Mucosa of stomach (tissue), 1 donor: ENCODE measurements around the gene FRY.
"Not testable (repeated sequence)": the region's sequence is repeated elsewhere in the genome, so short reads cannot be mapped to it uniquely, and the experiment has no call there.

Source experiments
- H3K27me3 ChIP-seq: one replicate; pipeline ENCODE4 v1.7.0; 2013; ENCODE audit warnings: mild to moderate bottlenecking, low read length; ENCODE audit not compliant: control insufficient read depth, insufficient read depth
- H3K36me3 ChIP-seq: one replicate; pipeline ENCODE4 v1.7.0; 2013; ENCODE audit warnings: low read length; ENCODE audit not compliant: control insufficient read depth, insufficient read depth
- H3K4me1 ChIP-seq: one replicate; pipeline ENCODE4 v1.7.0; 2013; ENCODE audit warnings: mild to moderate bottlenecking, low read length; ENCODE audit not compliant: control insufficient read depth, insufficient read depth
- H3K4me3 ChIP-seq: one replicate; pipeline ENCODE4 v1.7.0; 2013; ENCODE audit warnings: low read length
- H3K9ac ChIP-seq: one replicate; pipeline ENCODE4 v1.7.0; 2013; ENCODE audit warnings: mild to moderate bottlenecking, low read length, moderate library complexity
- H3K9me3 ChIP-seq: one replicate; pipeline ENCODE4 v1.7.0; 2013; ENCODE audit warnings: mild to moderate bottlenecking, low read length, moderate library complexity; ENCODE audit not compliant: control insufficient read depth
- donor health status: Pancreatic carcinoma.

FRY gene

GRCh38 chr13:32031025-32031814, at the start of gene FRY:
TSS of gene FRY (plus strand) at chr13:32031774. CDS start at chr13:32031796, 22 bp downstream.
- peaks cover 28% of the 10 kb centered on the region for H3K4me1 ChIP-seq

DNA sequence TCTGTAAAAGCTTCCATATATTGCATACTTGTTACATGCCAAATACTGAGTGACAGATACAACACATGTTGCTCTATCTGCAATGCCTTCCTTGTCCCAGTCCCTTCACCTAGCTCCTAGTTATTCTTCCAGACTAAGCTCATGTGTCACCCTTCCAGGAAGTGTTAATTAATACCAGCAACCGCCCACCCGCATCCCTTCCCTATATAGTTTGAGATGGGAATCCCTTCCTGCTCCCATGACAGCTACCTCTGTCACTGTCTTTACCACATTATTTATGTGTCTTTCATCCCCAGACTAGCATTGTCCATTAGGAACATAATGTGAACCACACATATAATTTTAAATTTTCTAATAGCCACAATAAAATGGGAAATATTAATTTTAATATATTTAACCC, 49.5 kb upstream of the FRY start:
- H3K36me3 ChIP-seq, result no peaks in the 10 kb centered on the region
- no peak overlapping the region for H3K9ac ChIP-seq
- peaks cover 11% of the 10 kb centered on the region for H3K4me1 ChIP-seq
- no peak overlapping the region for H3K4me3 ChIP-seq
- H3K9me3 ChIP-seq, result no peaks in the 10 kb centered on the region
- H3K27me3 ChIP-seq, result no peaks in the 10 kb centered on the region

More at GRCh38 chr13:32031025-32031814, at the start of gene FRY:
- Histone ChIP-seq H3K9ac (peak within 1 kb of the TSS; percentile 56), H3K9me3 (no peaks in the 10 kb centered on the region), H3K36me3 (no peaks in the 10 kb centered on the region), H3K4me3 (peak within 1 kb of the TSS; percentile 35), H3K27me3 (no peaks in the 10 kb centered on the region)

GRCh38 chr13:31982540-31982939, 49.0 kb upstream of the FRY start:
- peaks cover 16% of the 10 kb centered on the region for H3K4me1 ChIP-seq
- no peak overlapping the region for H3K9ac ChIP-seq
- H3K27me3 ChIP-seq, result no peaks in the 10 kb centered on the region
- H3K4me3 ChIP-seq, result no peak overlapping the region
- H3K9me3 ChIP-seq, result no peaks in the 10 kb centered on the region
- H3K36me3 ChIP-seq, result no peaks in the 10 kb centered on the region

DNA sequence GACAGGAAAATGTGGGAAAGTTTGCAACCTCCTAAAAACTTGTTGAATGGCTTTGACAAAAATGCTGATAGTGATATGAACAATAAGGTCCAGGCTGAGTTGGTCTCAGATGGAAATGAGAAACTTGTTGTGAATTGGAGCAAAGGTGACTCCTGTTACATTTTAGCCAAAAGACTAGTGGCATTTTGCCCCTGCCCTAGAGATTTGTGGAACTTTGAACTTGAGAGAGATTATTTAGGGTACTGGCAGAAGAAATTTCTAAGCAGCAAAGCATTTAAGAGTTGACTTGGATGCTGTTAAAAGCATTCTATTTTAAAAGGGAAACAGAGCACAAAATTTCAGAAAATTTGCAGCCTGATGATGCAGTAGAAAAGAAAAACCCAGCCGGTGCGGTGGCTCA, 47.9 kb upstream of the FRY start:
- H3K36me3 ChIP-seq, H3K9me3 ChIP-seq, H3K4me3 ChIP-seq, H3K27me3 ChIP-seq, H3K9ac ChIP-seq: not testable (repeated sequence)
- peaks cover 16% of the 10 kb centered on the region for H3K4me1 ChIP-seq

DNA sequence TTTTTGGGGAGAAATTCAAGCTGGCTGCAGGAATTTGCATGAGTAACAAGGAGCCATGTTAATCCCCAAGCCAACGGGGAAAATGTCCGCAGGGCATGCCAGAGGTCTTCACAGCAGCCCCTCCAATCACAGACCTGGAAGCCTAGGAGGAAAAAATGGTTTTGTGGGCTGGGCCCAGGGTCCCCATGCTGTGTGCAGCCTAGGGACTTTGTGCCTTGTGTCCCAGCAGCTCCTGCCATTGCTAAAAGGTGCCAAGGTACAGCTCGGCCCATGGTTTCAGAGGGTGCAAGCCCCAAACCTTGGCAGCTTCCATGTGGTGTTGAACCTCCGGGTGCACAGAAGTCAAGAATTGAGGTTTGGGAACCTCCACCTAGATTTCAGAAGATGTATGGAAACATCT, 47.2 kb upstream of the FRY start:
- H3K9me3 ChIP-seq, H3K4me3 ChIP-seq, H3K36me3 ChIP-seq, H3K9ac ChIP-seq, H3K27me3 ChIP-seq: not testable (repeated sequence)
- peaks cover 16% of the 10 kb centered on the region for H3K4me1 ChIP-seq

- Histone ChIP-seq H3K9me3 (no peaks in the 10 kb centered on the region), H3K4me3 (no peak overlapping the region), H3K36me3 (no peaks in the 10 kb centered on the region), H3K4me1 (peaks cover 13% of the 10 kb centered on the region), H3K27me3 (no peaks in the 10 kb centered on the region), H3K9ac (no peak overlapping the region)
Measured at GRCh38 chr13:31986676-31987470, 44.7 kb upstream of the FRY start.

DNA sequence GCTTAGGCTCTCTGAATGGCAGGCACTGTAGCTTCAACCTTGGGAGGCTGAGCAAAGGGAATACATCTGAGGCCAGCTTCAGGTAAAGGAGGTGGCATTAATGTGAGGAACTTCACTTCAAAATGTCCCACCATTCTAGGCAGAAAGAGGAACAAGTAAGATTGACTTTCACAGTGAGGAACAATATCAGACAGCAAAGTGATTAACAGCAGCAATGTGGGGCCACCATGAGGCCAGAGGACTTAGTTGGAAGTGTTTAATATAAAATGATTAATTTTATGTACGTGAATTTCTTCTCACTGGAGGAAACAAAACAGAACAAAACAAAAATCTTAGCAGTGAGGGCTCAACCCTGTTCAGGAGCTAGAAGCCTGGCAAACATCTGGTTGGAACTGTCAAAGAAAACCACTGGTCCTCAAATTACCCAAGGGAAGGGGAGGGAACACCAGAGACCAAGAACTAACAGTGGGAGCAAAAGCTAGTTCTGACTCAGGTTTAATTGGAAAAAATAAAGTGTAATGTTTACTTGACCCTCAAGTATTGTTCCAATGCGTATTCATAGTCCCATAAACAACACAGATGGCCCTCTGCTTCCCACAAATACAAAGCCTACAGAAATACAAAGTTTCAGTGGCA, 43.9 kb upstream of the FRY start:
- Histone ChIP-seq H3K9me3 (no peaks in the 10 kb centered on the region), H3K4me1 (peaks cover 9% of the 10 kb centered on the region), H3K36me3 (no peaks in the 10 kb centered on the region), H3K9ac (no peak overlapping the region), H3K4me3 (no peak overlapping the region), H3K27me3 (no peaks in the 10 kb centered on the region)

DNA sequence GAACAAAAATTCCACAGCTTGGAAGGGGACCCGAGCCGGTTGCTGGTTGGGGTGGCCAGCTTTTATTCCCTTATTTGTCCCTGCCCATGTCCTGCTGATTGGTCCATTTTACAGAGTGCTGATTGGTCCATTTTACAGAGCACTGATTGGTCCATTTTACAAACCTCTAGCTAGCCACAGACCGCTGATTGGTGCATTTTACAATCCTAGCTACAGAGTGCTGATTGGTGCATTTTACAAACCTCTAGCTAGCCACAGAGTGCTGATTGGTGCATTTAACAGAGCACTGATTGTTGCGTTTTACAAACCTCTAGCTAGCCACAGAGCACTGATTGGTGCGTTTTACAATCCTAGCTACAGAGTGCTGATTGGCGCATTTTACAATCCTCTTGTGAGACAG, 37.2 kb upstream of the FRY start:
- not testable (repeated sequence) for H3K4me3 ChIP-seq, H3K27me3 ChIP-seq
- H3K4me1 ChIP-seq, result peaks cover 18% of the 10 kb centered on the region

DNA sequence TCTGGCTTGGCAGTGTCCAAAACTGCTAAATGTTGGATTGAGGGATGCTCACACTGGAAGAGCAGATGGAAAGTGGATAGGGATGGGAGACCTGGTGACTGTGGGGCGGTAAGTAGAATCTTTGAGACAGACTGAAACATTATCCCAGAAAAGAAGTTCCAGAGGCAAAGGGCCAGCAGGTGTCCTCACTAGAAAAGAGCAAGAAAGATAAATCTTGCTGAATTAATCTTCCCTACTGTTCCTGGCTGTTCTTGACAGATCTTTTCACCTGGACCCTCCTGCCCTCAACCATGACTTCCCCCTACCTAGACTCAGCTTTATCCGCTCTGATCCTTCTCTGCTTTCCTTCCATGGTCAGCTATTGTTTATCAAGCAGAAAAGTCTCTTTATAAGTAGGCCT, 35.0 kb upstream of the FRY start:
- no peaks in the 10 kb centered on the region for H3K9me3 ChIP-seq
- H3K9ac ChIP-seq, result no peak overlapping the region
- peaks cover 24% of the 10 kb centered on the region for H3K4me1 ChIP-seq
- no peak overlapping the region for H3K4me3 ChIP-seq
- H3K36me3 ChIP-seq, result no peaks in the 10 kb centered on the region
- no peaks in the 10 kb centered on the region for H3K27me3 ChIP-seq

More for the DNA sequence above, 37.2 kb upstream of the FRY start:
- H3K9me3 ChIP-seq, H3K9ac ChIP-seq, H3K36me3 ChIP-seq: not testable (repeated sequence)

DNA sequence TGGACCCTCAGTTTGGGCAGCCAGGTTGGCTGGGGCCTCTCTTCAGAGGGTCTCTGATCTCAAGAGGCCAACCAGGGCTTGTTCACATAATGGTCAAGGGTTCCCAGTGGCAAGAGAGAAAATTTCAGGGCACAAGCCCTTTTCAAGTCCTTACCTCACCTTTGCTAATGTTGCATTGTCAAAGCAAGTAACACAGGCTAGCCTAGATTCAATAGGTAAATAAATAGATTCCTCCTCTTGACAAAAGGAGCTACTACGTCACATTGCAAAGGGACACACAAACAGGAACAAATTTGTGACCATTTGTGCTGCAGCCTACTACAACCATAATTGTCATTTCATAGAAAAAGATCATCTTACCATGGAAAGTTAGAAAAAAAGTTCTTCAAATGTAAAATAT, 33.9 kb upstream of the FRY start:
- no peak overlapping the region for H3K4me3 ChIP-seq
- no peaks in the 10 kb centered on the region for H3K27me3 ChIP-seq
- no peaks in the 10 kb centered on the region for H3K9me3 ChIP-seq
- H3K9ac ChIP-seq, result no peak overlapping the region
- H3K36me3 ChIP-seq, result no peaks in the 10 kb centered on the region
- peaks cover 25% of the 10 kb centered on the region for H3K4me1 ChIP-seq

GRCh38 chr13:31998131-31998530, 33.4 kb upstream of the FRY start:
- peaks cover 25% of the 10 kb centered on the region for H3K4me1 ChIP-seq
- no peak overlapping the region for H3K4me3 ChIP-seq
- H3K27me3 ChIP-seq, result no peaks in the 10 kb centered on the region
- no peaks in the 10 kb centered on the region for H3K9me3 ChIP-seq
- no peaks in the 10 kb centered on the region for H3K36me3 ChIP-seq
- H3K9ac ChIP-seq, result no peak overlapping the region

DNA sequence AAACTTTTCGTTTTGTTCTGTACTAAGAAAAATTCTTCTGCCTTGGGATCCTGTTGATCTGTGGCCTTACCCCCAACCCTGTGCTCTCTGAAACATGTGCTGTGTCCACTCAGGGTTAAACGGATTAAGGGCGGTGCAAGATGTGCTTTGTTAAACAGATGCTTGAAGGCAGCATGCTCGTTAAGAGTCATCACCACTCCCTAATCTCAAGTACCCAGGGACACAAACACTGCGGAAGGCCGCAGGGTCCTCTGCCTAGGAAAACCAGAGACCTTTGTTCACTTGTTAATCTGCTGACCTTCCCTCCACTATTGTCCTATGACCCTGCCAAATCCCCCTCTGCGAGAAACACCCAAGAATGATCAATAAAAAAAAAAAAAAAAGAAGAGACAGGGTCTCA, 30.8 kb upstream of the FRY start:
- not testable (repeated sequence) for H3K27me3 ChIP-seq, H3K9ac ChIP-seq, H3K36me3 ChIP-seq, H3K9me3 ChIP-seq, H3K4me3 ChIP-seq
- peaks cover 25% of the 10 kb centered on the region for H3K4me1 ChIP-seq
